SU-DHL-6 (cell line): ENCODE data around the gene TUBB3.

Experiments used
- H2AFZ ChIP-seq: fragments of 200-600 bp; sonication (generic); 2 replicates; pipeline ENCODE4 v1.6.1; 2014; ENCODE audit warnings: low read depth, mild to moderate bottlenecking, moderate library complexity, mixed read lengths, antibody characterized with exemption, low read length; ENCODE audit not compliant: severe bottlenecking
- H3F3A ChIP-seq: fragments of 200-600 bp; shearing (Covaris generic); 2 replicates; pipeline ENCODE4 v1.6.0; 2016; ENCODE audit warnings: antibody characterized with exemption, mild to moderate bottlenecking; ENCODE audit not compliant: insufficient read depth
- H3K27ac ChIP-seq: fragments of 200-600 bp; sonication (generic); 2 replicates; pipeline ENCODE4 v1.5.1; 2016; ENCODE audit warnings: low read depth, mild to moderate bottlenecking, low read length, moderate library complexity, mixed read lengths
- H3K27me3 ChIP-seq: fragments of 200-600 bp; sonication (generic), shearing (Covaris generic); 2 replicates; pipeline ENCODE4 v1.6.0; 2014; ENCODE audit warnings: mild to moderate bottlenecking, low read length
- H3K36me3 ChIP-seq: fragments of 200-600 bp; sonication (generic); 2 replicates; pipeline ENCODE4 v1.6.1; 2014; ENCODE audit warnings: mild to moderate bottlenecking, low read length, mixed read lengths
- H3K4me2 ChIP-seq: fragments of 300-600, 200-600 bp; shearing (Covaris generic), sonication (generic); 2 replicates; pipeline ENCODE4 v1.6.0; 2014; ENCODE audit warnings: low read length, low read depth, mild to moderate bottlenecking; ENCODE audit not compliant: poor library complexity, severe bottlenecking
- H3K4me3 ChIP-seq: fragments of 200-600 bp; sonication (generic); 2 replicates; pipeline ENCODE4 v1.5.1; 2014; ENCODE audit warnings: antibody characterized with exemption, low read length, mild to moderate bottlenecking, mixed read lengths; ENCODE audit not compliant: insufficient read depth, poor library complexity, severe bottlenecking
- H3K79me2 ChIP-seq: fragments of 200-600 bp; sonication (generic); 2 replicates; pipeline ENCODE4 v1.6.1; 2014; ENCODE audit warnings: mild to moderate bottlenecking, low read length, moderate library complexity; ENCODE audit not compliant: insufficient read depth
- H3K9ac ChIP-seq: fragments of 200-600 bp; sonication (generic); 2 replicates; pipeline ENCODE4 v1.7.0; 2014; ENCODE audit warnings: mild to moderate bottlenecking, low read length
- H3K9me2 ChIP-seq: fragments of 200-600 bp; sonication (generic); replicated peaks from 2 replicates; pipeline ENCODE4 v1.6.1; 2014; ENCODE audit warnings: low read length; ENCODE audit not compliant: insufficient read depth
- H3K9me3 ChIP-seq: fragments of 200-600 bp; sonication (generic); 2 replicates; pipeline ENCODE4 v1.6.1; 2014; ENCODE audit warnings: low read length, mixed read lengths; ENCODE audit not compliant: insufficient read depth
- H4K20me1 ChIP-seq: fragments of 200-600 bp; sonication (generic); 2 replicates; pipeline ENCODE4 v1.6.1; 2014; ENCODE audit warnings: low read depth, mild to moderate bottlenecking, antibody characterized with exemption, low read length, moderate library complexity, mixed read lengths
- CTCF ChIP-seq: fragments of 200-600 bp; sonication (generic); IDR thresholded peaks from one replicate; pipeline ENCODE4 v1.5.1; 2017; ENCODE audit warnings: antibody characterized with exemption, mild to moderate bottlenecking, low read length, moderate library complexity; ENCODE audit not compliant: insufficient read depth, poor library complexity, severe bottlenecking
- EZH2phosphoT487 ChIP-seq: fragments of 200-600 bp; sonication (generic), shearing (Covaris generic); conservative IDR thresholded peaks from 2 replicates; pipeline ENCODE4 v1.6.1; 2018; ENCODE audit warnings: mild to moderate bottlenecking, antibody characterized with exemption, low read length, moderate library complexity, mixed read lengths

The TUBB3 gene

GRCh38 chr16:89905511-89906139, 17.5 kb upstream of the TUBB3 start:
- H3K9me2 ChIP-seq, result no peaks in the 10 kb centered on the region
- TF ChIP-seq CTCF (no peak), EZH2phosphoT487 (no peak)
- peaks cover 15% of the 10 kb centered on the region for H3F3A ChIP-seq
- no peak overlapping the region for H3K4me2 ChIP-seq
- H3K9me3 ChIP-seq, result no peaks in the 10 kb centered on the region
- no peaks in the 10 kb centered on the region for H3K79me2 ChIP-seq
- no peak overlapping the region for H3K4me3 ChIP-seq
- no peaks in the 10 kb centered on the region; the same call in 1 of the 2 replicates for H3K36me3 ChIP-seq
- no peak overlapping the region for H3K9ac ChIP-seq
- H2AFZ ChIP-seq, result no peak overlapping the region
- H4K20me1 ChIP-seq, result no peaks in the 10 kb centered on the region
- no peak overlapping the region for H3K27ac ChIP-seq
- no peaks in the 10 kb centered on the region for H3K27me3 ChIP-seq

GRCh38 chr16:89906140-89907025, 16.8 kb upstream of the TUBB3 start:
- TF ChIP-seq EZH2phosphoT487 (no peak), CTCF (no peak)
- Histone ChIP-seq H3F3A (peaks cover 15% of the 10 kb centered on the region), H3K9ac (no peak overlapping the region), H3K36me3 (no peaks in the 10 kb centered on the region; the same call in 1 of the 2 replicates), H3K4me3 (no peak overlapping the region), H3K4me2 (no peak overlapping the region), H2AFZ (no peak overlapping the region), H3K27me3 (no peaks in the 10 kb centered on the region), H3K9me3 (no peaks in the 10 kb centered on the region), H3K9me2 (no peaks in the 10 kb centered on the region), H4K20me1 (no peaks in the 10 kb centered on the region), H3K79me2 (no peaks in the 10 kb centered on the region), H3K27ac (peak overlapping the region; percentile 52)

GRCh38 chr16:89907055-89907814, 15.9 kb upstream of the TUBB3 start:
- TF ChIP-seq CTCF, result no peak
- no peak for TF ChIP-seq EZH2phosphoT487

More at GRCh38 chr16:89907055-89907814, 15.9 kb upstream of the TUBB3 start:
- Histone ChIP-seq H3K79me2 (no peaks in the 10 kb centered on the region), H3K27ac (peak overlapping the region; percentile 52), H2AFZ (no peak overlapping the region), H3K36me3 (no peaks in the 10 kb centered on the region; the same call in 1 of the 2 replicates), H3K9ac (no peak overlapping the region), H3K9me3 (no peaks in the 10 kb centered on the region), H3K4me3 (no peak overlapping the region), H3K9me2 (no peaks in the 10 kb centered on the region), H3F3A (peaks cover 15% of the 10 kb centered on the region), H4K20me1 (no peaks in the 10 kb centered on the region), H3K4me2 (no peak overlapping the region), H3K27me3 (no peaks in the 10 kb centered on the region)
